ENCODE results near the gene ABHD2. TPM values are rescaled to one million over a fixed set of nuclear protein-coding genes. Genes with fewer than 3 reads are reported as not detected.
A peak's percentile ranks its signal among the peaks of the same experiment; 100 is the strongest.
"Not testable (repeated sequence)": the region's sequence is repeated elsewhere in the genome, so short reads cannot be mapped to it uniquely, and the experiment has no call there.

ABHD2 gene
- total RNA-seq, 4 donors from 2014 or later = 19.3 to 150 (median 64.5) TPM

DNA sequence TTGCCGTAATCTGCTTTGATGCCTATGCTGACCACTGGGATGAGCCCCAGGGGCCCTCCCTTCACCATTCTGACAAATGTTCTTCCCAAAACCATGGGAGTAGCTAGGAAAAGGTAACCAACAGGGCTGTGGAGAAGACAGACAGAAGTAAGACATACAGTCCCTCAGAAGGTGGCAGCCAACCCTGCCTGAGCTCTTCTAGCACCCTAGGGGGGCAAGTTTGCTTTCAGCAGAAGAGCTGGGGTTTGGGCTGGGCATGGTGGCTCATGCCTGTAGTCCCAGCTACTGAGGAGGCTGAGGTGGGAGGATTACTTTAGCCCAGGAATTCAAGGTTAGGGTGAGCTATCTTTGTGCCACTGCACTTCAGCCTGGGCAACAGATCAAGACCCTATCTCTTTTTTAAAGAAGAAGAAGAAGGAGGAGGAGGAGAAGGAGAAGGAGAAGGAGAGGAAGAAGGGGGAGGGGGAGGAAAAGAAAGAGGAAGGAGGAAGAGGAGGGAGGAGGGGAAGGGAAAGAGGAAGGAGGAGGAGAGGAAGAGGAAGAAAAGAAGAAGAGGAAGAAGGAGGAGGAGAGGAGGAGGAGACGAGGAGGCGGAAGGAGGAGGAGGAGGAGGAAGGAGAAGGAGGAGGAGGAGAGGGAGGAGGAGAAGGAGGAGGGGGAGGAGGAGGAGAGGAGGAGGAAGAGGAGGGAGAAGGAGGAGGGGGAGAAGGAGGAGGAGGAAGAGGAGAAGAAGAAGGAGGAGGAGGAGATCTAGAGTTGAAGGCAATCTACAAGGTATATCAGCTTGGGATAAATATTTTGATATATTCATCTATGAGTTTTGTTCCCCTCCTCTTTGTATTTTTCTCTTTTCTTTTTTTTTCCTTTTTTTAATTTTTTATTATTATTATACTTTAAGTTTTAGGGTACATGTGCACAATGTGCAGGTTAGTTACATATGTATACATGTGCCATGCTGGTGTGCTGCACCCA is 44.9 kb upstream of the ABHD2 start:
- Histone ChIP-seq H3K27ac (no peak overlapping the region), H3K36me3 (no peaks in the 10 kb centered on the region), H3K4me3 (no peak overlapping the region), H3K4me1 (no peaks in the 10 kb centered on the region), H3K9me3 (no peaks in the 10 kb centered on the region), H3K27me3 (no peaks in the 10 kb centered on the region)
- ATAC-seq = no peak
- intact Hi-C loops (cut with DNase I; ENCODE audit: low total_unique reads) (no loop called here), in situ Hi-C loops (cut with MboI; ENCODE audit: low sequenced_read_pairs in 4 of 4) (no loop called here)
- TF ChIP-seq CTCF (IDR thresholded peaks at IDR 0.05 in 4 of 5, conservative IDR thresholded peaks at IDR 0.05 in 1 of 5) (no peak), POLR2A (IDR thresholded peaks at IDR 0.05) (no peak)
- DNase-seq = no peak

GRCh38 chr15:89049016-89049666 is 39.1 kb upstream of the ABHD2 start:
- H3K4me1 ChIP-seq; H3K4me3 ChIP-seq; H3K27me3 ChIP-seq; H3K9me3 ChIP-seq; H3K36me3 ChIP-seq; H3K27ac ChIP-seq; DNase-seq; intact Hi-C loops (cut with DNase I; ENCODE audit: low total_unique reads); in situ Hi-C loops (cut with MboI; ENCODE audit: low sequenced_read_pairs in 4 of 4); ATAC-seq: not testable (repeated sequence)

- TF ChIP-seq CTCF (IDR thresholded peaks at IDR 0.05 in 4 of 5, conservative IDR thresholded peaks at IDR 0.05 in 1 of 5) (no peak), POLR2A (IDR thresholded peaks at IDR 0.05) (no peak)
- Histone ChIP-seq H3K27me3 (no peaks in the 10 kb centered on the region), H3K4me1 (no peaks in the 10 kb centered on the region), H3K36me3 (no peaks in the 10 kb centered on the region), H3K9me3 (no peaks in the 10 kb centered on the region), H3K27ac (peak overlapping the region in 3 of 4 donors; percentile 36 to 61 (median 36)), H3K4me3 (no peak overlapping the region)
- ATAC-seq = no peak
- intact Hi-C loops (cut with DNase I; ENCODE audit: low total_unique reads) = no loop called here
- in situ Hi-C loops (cut with MboI; ENCODE audit: low sequenced_read_pairs in 4 of 4) = no loop called here
- no peak for DNase-seq
These were observed 36.4 kb upstream of the ABHD2 start for GRCh38 chr15:89051875-89052274.

- no peaks in the 10 kb centered on the region for H3K27me3 ChIP-seq
- TF ChIP-seq CTCF (IDR thresholded peaks at IDR 0.05 in 4 of 5, conservative IDR thresholded peaks at IDR 0.05 in 1 of 5) (no peak), POLR2A (IDR thresholded peaks at IDR 0.05) (no peak)
- H3K4me1 ChIP-seq = no peaks in the 10 kb centered on the region
- ATAC-seq (no peak), DNase-seq (no peak)
- peak overlapping the region; percentile 34 to 61 (median 36) for H3K27ac ChIP-seq
- intact Hi-C loops (cut with DNase I; ENCODE audit: low total_unique reads) = no loop called here
- in situ Hi-C loops (cut with MboI; ENCODE audit: low sequenced_read_pairs in 4 of 4) = no loop called here
- H3K36me3 ChIP-seq = no peaks in the 10 kb centered on the region
- no peak overlapping the region for H3K4me3 ChIP-seq
- no peaks in the 10 kb centered on the region for H3K9me3 ChIP-seq
These were observed 35.8 kb upstream of the ABHD2 start for GRCh38 chr15:89052474-89052873.

GRCh38 chr15:89054873-89055272 is 33.4 kb upstream of the ABHD2 start:
- no peak for ATAC-seq
- H3K27ac ChIP-seq = no peak overlapping the region
- no peak overlapping the region for H3K4me3 ChIP-seq
- TF ChIP-seq CTCF (IDR thresholded peaks at IDR 0.05 in 4 of 5, conservative IDR thresholded peaks at IDR 0.05 in 1 of 5) (no peak), POLR2A (IDR thresholded peaks at IDR 0.05) (no peak)
- H3K27me3 ChIP-seq = no peaks in the 10 kb centered on the region
- no peak for DNase-seq
- H3K9me3 ChIP-seq = no peaks in the 10 kb centered on the region
- H3K36me3 ChIP-seq = no peaks in the 10 kb centered on the region
- in situ Hi-C loops (cut with MboI; ENCODE audit: low sequenced_read_pairs in 4 of 4) = loop anchor here (5.0 kb wide), 1 partner anchor 122 kb away; no protein-coding TSS in a partner anchor
- intact Hi-C loops (cut with DNase I; ENCODE audit: low total_unique reads) = loop anchor here (5.0 kb wide), 1 partner anchor 187 kb away; the partner anchor contains the start of gene FANCI
- peaks cover 0 to 3% of the 10 kb centered on the region in 2 donors for H3K4me1 ChIP-seq

All from gastrocnemius medialis (tissue), 4 donors.